Measurements from ENCODE around the gene PCYT1A.
"Not testable (repeated sequence)": the region's sequence is repeated elsewhere in the genome, so short reads cannot be mapped to it uniquely, and the experiment has no call there.

Gene PCYT1A

DNA sequence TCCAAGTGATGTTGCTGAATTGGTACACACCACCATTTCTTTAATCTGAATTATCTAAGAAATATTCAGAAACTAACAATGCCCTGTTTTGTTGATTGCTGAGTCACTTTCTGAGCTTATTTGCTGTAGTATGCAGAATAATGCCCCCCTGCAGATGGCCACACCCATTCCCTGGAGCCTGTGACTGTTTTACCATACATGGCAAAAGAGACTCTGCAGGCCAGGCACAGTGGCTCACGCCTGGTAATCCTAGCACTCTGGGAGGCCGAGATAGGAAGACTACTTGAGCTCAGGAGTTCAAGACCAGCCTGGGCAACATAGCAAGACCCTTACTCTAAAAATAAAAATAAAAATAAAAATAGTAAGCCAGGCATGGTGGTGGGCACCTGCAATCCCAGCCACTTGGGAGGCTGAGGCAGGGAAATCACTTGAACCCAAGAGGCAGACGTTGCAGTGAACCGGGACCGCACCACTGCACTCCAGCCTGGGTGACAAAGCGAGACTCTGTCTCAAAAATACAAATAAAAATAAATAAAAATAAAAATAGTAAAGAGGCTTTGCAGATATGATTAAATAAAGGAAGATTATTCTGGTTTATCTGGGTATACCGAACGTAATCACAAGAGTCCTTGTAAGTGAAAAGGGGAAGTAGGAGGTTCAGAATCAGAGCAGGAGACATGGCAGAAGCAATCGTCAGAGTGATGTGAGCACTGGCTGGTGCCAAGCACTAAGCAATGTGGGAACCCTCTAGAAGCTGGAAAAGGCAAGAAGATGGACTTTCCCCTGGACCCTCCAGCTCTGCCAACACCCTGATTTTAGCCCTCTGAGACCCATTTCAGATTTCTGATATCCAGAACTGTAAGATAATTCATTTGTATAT, 19.0 kb downstream of the PCYT1A start:
- peak overlapping the region; percentile 15 for H3K27ac Mint-ChIP-seq
- H3K4me3 Mint-ChIP-seq = no peak overlapping the region

DNA sequence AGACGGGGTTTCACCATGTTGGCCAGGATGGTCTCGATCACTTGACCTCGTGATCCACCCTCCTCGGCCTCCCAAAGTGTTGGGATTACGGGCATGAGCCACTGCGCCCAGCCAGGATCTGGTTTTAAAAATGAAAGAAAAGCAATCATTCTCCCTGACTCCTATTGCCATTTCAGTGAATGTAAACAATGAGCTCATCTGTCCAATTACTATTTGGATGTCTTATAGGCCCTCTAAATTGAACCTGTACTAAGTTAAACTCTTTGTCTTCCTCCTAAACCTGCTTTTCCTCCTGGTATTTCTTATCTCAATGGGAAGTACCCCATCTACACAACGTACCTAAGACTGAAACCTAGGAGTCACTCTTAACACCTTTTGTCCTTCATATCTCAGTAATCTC, 23.7 kb downstream of the PCYT1A start:
- Mint-ChIP-seq H3K36me3 (peaks cover 36% of the 10 kb centered on the region), H3K4me3 (no peak overlapping the region), H3K27me3 (no peaks in the 10 kb centered on the region), H3K27ac (peak overlapping the region; percentile 12), H3K9me3 (peaks cover 3% of the 10 kb centered on the region), H3K4me1 (peaks cover 2% of the 10 kb centered on the region)
- no peak for ATAC-seq

More for the DNA sequence above, 19.0 kb downstream of the PCYT1A start:
- no peak for ATAC-seq
- Mint-ChIP-seq H3K27me3 (no peaks in the 10 kb centered on the region), H3K36me3 (peaks cover 44% of the 10 kb centered on the region), H3K9me3 (no peaks in the 10 kb centered on the region), H3K4me1 (peaks cover 36% of the 10 kb centered on the region)

DNA sequence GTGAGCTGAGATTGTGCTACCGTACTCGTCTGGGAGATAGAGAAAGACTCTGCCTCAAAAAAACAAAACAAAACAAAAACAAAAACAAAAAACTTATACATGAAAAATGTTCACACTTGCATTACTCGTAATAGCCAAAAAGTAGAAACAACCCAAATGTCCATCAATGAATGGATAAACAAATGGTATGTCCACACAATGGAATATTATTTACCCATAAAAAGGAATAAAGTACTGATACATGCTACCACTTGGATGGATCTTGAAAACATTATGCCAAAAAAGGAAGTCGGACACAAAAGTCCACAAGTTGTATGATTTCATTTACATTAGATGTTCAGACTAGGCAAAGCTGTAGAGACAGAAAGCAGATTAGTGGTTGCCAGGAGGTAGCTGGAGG, 26.7 kb downstream of the PCYT1A start:
- Mint-ChIP-seq H3K27me3 (no peaks in the 10 kb centered on the region), H3K27ac (no peak overlapping the region), H3K4me1 (no peaks in the 10 kb centered on the region), H3K9me3 (peaks cover 3% of the 10 kb centered on the region), H3K36me3 (peaks cover 37% of the 10 kb centered on the region), H3K4me3 (no peak overlapping the region)
- ATAC-seq = no peak

DNA sequence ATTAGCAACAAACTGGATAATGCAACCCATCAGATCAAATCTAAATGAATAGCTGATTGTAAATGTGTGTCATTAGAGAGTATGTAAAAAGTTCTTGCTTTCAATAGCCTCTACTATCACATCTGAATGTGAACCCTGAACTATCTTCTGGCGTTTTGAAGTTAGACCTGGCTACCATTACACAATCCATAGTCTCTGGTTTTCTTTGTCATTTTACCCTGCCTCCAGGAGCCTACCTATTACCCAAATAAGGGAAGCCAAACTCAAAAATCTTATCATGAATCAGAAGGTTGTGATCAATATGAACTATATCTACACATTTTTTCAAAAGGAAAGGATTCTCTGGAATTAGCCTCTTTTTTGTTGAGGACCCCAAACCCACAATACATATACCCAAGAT, 31.8 kb downstream of the PCYT1A start:
- Mint-ChIP-seq H3K36me3 (peaks cover 19% of the 10 kb centered on the region), H3K27me3 (no peaks in the 10 kb centered on the region), H3K27ac (no peak overlapping the region), H3K9me3 (no peaks in the 10 kb centered on the region), H3K4me1 (peaks cover 11% of the 10 kb centered on the region), H3K4me3 (no peak overlapping the region)
- ATAC-seq = no peak

DNA sequence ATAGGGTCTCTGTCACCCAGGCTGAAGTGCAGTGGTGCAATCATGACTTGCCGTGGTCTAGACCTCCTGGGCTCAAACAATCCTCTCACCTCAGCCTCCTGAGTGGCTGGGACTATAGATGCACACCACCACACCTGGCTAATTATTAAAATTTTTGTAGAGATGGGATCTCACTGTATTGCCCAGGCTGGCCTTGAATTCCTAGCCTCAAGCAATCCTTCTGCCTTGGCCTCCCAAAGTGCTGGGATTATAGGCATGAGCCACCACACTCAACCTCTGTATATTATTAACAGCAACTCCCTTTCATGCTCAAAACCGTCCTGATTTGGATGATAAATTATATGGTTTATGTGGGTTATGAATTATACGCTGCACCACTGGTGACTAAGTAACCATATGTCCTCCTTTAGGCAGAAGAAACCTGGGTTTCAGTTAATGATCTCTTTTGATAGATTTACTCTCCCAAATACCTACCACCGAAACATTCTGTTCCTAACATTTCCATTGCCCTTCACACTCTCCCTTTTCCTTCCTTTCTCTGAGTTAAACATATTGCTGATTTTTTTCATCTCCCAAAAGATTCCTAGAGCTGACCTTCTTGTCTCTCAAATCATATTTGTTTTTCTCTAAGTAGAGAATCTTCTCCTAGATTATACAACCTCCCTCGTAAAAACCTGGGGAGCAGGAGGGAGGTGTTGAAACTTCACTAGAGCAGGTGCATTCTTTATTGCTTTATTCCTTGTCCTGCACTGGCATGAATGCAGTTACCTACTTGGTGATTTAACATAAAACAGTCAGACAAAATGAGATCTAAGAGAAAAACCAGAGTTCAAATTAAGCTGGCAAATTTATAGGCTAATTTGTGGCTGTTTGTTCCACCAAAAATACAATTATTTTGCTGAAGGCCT, 32.9 kb downstream of the PCYT1A start:
- Mint-ChIP-seq H3K9me3 (no peaks in the 10 kb centered on the region), H3K27me3 (no peaks in the 10 kb centered on the region), H3K4me1 (peaks cover 11% of the 10 kb centered on the region), H3K4me3 (no peak overlapping the region), H3K27ac (peak overlapping the region; percentile 5), H3K36me3 (peaks cover 13% of the 10 kb centered on the region)
- no peak for ATAC-seq

DNA sequence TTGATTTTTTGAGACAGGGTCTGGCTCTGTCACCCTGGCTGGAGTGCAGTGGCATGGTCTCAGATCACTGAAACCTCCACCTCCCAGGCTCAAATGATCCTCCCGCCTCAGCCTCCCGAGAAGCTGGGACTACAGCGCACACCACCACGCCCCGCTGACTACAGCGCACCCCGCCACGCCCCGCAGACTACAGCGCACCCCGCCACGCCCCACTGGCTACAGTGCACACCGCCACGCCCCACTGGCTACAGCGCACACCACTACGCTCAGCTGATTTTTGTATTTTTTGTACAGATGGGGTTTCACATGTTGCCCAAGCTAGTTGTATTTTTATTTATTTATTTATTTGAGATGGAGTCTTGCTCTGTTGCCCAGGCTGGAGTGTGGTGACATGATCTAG, 35.6 kb downstream of the PCYT1A start:
- no peaks in the 10 kb centered on the region for H3K9me3 Mint-ChIP-seq
- H3K36me3 Mint-ChIP-seq = peaks cover 18% of the 10 kb centered on the region
- no peaks in the 10 kb centered on the region for H3K27me3 Mint-ChIP-seq
- no peak overlapping the region for H3K4me3 Mint-ChIP-seq
- peak; percentile 50 for ATAC-seq
- no peak overlapping the region for H3K27ac Mint-ChIP-seq
- peaks cover 11% of the 10 kb centered on the region for H3K4me1 Mint-ChIP-seq

DNA sequence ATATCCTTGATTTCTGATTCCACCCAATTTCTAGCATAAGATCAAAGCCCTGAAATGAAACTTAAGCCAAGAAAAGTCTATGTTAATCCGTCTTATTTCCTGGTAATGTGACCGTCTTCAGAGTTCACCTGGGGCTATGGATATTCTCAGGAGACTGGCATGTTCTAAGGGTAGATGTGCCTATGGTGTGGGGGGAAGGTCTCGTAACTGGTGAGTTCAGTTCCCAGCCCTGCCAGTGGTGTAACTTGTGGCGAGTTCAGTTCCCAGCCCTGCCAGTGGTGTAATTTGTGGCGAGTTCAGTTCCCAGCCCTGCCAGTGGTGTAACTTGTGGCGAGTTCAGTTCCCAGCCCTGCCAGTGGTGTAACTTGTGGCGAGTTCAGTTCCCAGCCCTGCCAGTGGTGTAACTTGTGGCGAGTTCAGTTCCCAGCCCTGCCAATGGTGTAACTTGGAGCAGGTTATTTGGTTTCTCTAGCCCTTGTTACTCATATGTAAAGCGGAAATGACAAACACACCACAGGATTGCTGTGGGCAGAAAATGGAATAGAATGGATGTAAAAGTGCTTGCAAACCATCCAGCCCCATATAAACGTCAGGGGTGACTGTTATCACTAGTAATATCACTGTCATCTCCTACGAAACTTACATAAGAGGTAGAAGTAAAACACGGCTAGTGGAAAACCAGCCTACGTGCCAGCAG, 40.8 kb downstream of the PCYT1A start:
- Mint-ChIP-seq H3K4me3 (no peak overlapping the region), H3K4me1 (peaks cover 3% of the 10 kb centered on the region), H3K27ac (no peak overlapping the region), H3K27me3 (no peaks in the 10 kb centered on the region), H3K9me3 (no peaks in the 10 kb centered on the region), H3K36me3 (peaks cover 28% of the 10 kb centered on the region)
- ATAC-seq = no peak

DNA sequence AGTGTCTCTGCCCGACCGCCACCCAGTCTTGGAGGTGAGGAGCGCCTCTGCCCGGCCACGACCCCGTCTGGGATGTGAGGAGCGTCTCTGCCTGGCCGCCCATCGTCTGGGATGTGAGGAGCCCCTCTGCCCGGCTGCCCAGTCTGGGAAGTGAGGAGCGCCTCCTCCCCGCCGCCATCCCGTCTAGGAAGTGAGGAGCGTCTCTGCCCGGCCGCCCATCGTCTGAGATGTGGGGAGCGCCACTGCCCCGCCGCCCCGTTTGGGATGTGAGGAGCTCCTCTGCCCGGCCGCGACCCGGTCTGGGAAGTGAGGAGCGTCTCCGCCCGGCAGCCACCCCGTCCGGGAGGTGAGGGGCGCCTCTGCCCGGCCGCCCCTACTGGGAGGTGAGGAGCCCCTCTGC, 43.4 kb downstream of the PCYT1A start:
- not testable (repeated sequence) for H3K4me3 Mint-ChIP-seq, H3K4me1 Mint-ChIP-seq, ATAC-seq, H3K9me3 Mint-ChIP-seq, H3K27ac Mint-ChIP-seq, H3K27me3 Mint-ChIP-seq
- peaks cover 41% of the 10 kb centered on the region for H3K36me3 Mint-ChIP-seq

DNA sequence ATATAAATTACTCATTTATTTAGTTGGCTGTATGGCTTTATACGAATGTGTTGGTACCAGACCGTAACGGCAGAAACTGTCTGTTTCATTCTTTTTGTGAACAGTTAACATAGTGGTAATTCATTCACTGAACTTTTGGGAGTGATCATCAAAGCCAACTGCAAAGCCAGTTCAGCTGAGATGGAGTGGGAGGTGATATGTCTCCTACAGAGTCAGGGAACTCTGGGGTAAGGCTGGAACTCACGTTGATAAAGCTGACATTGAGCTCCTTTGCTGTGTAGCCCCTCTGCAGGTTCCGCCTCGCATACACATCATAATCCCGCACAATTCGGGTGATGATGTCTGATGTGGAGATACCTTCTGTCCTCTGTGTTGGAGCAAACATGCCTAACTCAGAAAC, 45.8 kb downstream of the PCYT1A start:
- H3K36me3 Mint-ChIP-seq = peaks cover 51% of the 10 kb centered on the region
- H3K9me3 Mint-ChIP-seq = no peaks in the 10 kb centered on the region
- no peaks in the 10 kb centered on the region for H3K27me3 Mint-ChIP-seq
- no peak for ATAC-seq
- H3K27ac Mint-ChIP-seq = no peak overlapping the region
- peaks cover 9% of the 10 kb centered on the region for H3K4me1 Mint-ChIP-seq
- H3K4me3 Mint-ChIP-seq = no peak overlapping the region

DNA sequence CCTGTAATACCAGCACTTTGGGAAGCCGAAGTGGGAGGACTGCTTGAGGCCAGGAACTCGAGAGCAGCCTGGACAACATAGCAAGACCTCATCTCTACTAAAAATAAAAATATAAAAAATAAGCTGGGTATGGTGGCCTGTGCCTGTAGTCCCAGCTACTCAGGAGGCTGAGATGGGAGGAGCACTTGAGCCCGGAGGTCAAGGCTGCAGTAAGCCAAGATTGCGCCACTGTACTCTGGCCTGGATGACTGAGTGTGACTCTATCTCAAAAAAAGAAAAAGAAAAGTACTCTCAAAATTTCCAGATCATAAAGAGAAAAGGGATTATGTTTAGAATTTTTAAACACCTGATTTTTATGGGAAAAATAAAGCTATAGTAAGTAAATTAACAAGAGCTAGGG, 47.1 kb downstream of the PCYT1A start:
- no peak overlapping the region for H3K4me3 Mint-ChIP-seq
- ATAC-seq = no peak
- peaks cover 54% of the 10 kb centered on the region for H3K36me3 Mint-ChIP-seq
- H3K9me3 Mint-ChIP-seq = no peaks in the 10 kb centered on the region
- no peaks in the 10 kb centered on the region for H3K27me3 Mint-ChIP-seq
- H3K27ac Mint-ChIP-seq = no peak overlapping the region
- peaks cover 10% of the 10 kb centered on the region for H3K4me1 Mint-ChIP-seq

DNA sequence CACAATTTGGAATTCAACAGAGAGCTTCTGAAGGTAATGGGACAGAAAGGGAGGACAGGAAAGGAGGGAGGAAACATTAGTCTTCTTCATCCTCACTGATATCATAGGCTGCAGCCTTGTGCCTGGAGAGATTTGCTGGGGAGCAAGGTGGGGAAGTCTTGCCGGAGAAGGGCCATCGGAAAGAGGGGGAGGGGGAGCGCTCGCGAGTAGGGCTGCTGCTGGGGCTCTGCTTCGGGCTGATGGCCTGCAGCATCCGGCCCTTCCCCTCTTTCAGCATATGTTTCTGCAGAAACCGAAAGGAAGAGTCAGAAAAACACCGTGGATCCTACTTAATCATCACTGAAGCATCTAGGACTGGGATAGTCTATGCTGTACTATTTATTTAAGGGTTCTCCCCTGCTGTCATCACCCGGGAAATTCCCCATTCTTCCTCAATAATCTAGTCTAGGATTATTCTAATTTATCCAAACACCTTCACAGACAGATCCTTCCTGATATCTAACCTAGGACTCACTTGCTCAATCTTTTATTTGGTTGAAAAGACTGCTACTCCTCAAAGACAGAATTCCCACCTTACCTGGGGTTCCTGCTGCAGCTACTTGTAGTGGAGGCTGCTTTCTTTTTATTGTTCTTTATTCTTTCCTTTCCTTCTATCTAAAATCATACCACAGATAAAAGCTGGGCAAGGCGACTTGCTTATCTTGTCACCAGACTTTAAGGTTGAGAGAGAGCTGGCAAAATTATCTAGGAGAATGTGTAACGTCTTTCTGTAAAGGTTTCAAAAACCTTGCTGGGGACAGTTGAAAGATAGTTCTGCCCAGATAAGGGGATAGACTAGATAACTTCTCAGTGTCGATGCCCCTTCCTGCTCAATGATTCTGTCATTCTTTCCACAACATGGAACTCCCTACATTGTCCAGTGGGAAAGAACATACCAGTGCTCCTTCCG, 48.6 kb downstream of the PCYT1A start:
- no peak for ATAC-seq
- Mint-ChIP-seq H3K27ac (no peak overlapping the region), H3K27me3 (no peaks in the 10 kb centered on the region), H3K4me3 (no peak overlapping the region), H3K9me3 (no peaks in the 10 kb centered on the region), H3K36me3 (peaks cover 54% of the 10 kb centered on the region), H3K4me1 (peaks cover 10% of the 10 kb centered on the region)

DNA sequence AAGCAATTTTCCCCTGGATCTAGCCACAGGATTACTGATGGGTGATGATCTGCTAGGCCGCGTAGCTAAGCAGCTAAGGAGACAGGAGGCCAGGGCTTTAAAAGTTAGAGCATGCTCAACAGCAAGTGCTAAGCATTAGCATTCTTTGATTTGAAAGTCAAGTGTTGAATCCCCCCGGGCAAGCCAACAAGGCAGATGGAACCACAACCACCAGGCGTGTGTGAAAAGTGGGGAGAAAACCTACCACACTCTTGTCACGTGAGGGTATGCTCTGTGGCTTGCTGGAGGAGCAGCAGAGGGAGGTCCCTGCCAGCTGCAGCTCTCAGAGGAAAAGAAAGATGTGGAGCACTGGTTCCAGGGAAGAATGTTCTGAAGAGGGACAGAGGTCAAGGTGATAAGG, 50.3 kb downstream of the PCYT1A start:
- Mint-ChIP-seq H3K4me1 (peaks cover 25% of the 10 kb centered on the region), H3K4me3 (no peak overlapping the region), H3K9me3 (no peaks in the 10 kb centered on the region), H3K27me3 (no peaks in the 10 kb centered on the region), H3K36me3 (peaks cover 54% of the 10 kb centered on the region), H3K27ac (peak overlapping the region; percentile 9)
- ATAC-seq = peak; percentile 56

DNA sequence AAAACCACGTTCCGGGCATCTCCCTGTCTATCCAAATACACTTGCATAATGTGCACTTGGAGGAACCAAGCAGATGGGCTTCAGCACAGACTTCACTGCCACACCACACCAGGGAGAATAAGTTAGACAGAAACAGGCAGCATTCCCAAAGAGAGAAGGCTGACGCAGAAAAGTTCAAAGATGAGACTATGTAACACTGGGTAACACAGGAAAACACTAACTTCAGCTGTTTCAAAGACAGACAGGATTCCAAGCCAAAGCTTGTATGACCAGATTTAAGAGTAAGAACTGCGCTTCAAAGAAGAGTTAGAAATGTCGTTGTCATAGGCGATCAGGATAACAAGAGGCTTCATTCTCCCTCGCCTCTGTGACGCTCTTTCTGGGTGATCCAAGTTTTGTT, 51.3 kb downstream of the PCYT1A start:
- Mint-ChIP-seq H3K4me1 (peaks cover 31% of the 10 kb centered on the region), H3K9me3 (no peaks in the 10 kb centered on the region), H3K36me3 (peaks cover 45% of the 10 kb centered on the region), H3K27me3 (no peaks in the 10 kb centered on the region), H3K27ac (peak overlapping the region; percentile 9), H3K4me3 (no peak overlapping the region)
- no peak for ATAC-seq

DNA sequence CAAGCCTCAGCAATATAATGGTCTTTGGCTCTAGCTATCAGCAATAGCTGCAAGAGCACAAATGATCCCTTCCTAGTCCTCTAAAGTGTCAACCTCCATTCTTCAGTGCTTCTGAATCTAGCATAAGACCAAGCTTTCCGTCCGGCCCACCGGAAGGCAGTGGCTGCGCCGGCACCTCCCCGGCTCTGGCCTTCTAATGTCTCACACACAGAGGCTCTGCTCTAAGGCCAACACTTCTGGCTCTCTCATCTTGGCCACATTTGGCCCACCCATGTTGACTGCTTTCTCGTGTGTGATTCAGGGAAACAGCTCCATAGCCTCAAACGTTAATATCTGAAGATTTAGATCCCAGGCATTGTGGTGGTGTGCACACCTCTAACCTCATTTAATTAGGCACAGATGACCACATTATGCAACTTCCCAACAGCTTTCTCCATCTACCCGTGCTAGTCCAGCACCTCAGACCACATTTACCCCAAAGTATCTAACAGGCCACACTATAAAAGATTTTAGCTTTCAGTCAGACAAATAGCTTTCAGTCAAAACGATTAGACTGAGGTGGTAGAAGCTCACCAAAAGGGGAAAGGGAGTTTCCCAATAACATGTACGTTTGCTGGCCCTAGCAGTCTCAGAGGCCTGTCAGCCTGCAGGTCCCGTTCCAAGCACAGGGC, 51.9 kb downstream of the PCYT1A start:
- Mint-ChIP-seq H3K9me3 (no peaks in the 10 kb centered on the region), H3K36me3 (peaks cover 43% of the 10 kb centered on the region), H3K4me1 (peaks cover 31% of the 10 kb centered on the region), H3K27me3 (no peaks in the 10 kb centered on the region), H3K4me3 (no peak overlapping the region), H3K27ac (peak overlapping the region; percentile 9)
- ATAC-seq = no peak

Data from stimulated activated memory B cell treated with anti-CD40 and anti-IgM and Interleukin-4, amounts not matched to agents 10 μg/mL and 1 μg/mL and 100 μg/mL, for 72 hours (primary cell).